Measurements from ENCODE around the gene ICOS. TPM values are rescaled to one million over a fixed set of nuclear protein-coding genes. Genes with fewer than 3 reads are reported as not detected.
"Not testable (repeated sequence)": the region's sequence is repeated elsewhere in the genome, so short reads cannot be mapped to it uniquely, and the experiment has no call there.

Gene ICOS
- total and polyA plus RNA-seq, 9 of the 15 experiments (the other 6 are each of a cell fraction or from before 2014, with no cell fraction given), result not detected

- ATAC-seq, result no peak
- no peak for FAIRE-seq
- Histone ChIP-seq H3K36me3 (ENCODE audit: control insufficient read depth, insufficient read depth, low read length) (no peaks in the 10 kb centered on the region), H2AFZ (ENCODE audit: low read depth, low read length) (no peak overlapping the region), H3K9ac (ENCODE audit: insufficient read depth in 1 of 2, low read depth in 2 of 2, low read length in 2 of 2) (no peak overlapping the region), H4K20me1 (replicated peaks; ENCODE audit: control insufficient read depth, insufficient read depth, low read length) (no peaks in the 10 kb centered on the region), H3K9me3 (replicated peaks; ENCODE audit: control insufficient read depth, insufficient read depth, low read depth, low read length) (no peaks in the 10 kb centered on the region), H3K4me1 (replicated peaks in 1 of 2; ENCODE audit: control insufficient read depth in 2 of 2, insufficient read depth in 2 of 2, low read length in 2 of 2) (no peaks in the 10 kb centered on the region), H3K4me2 (ENCODE audit: insufficient read depth, low read length) (no peak overlapping the region), H3K27ac (ENCODE audit: extremely low read depth, low read depth, low read length) (no peak overlapping the region), H3K9me1 (ENCODE audit: control insufficient read depth, insufficient read depth, low read length) (no peaks in the 10 kb centered on the region), H3K27me3 (ENCODE audit: control insufficient read depth in 2 of 2, insufficient read depth in 2 of 2, low read length in 2 of 2) (no peaks in the 10 kb centered on the region), H3K4me3 (no peak overlapping the region), H3K79me2 (ENCODE audit: control insufficient read depth, insufficient read depth, low read length) (no peaks in the 10 kb centered on the region)
- no TSS peak for BruUV-seq (replicated peaks)
- TF ChIP-seq CTCF (IDR thresholded peaks at IDR 0.05 in 2 of 3, conservative IDR thresholded peaks at IDR 0.05 in 1 of 3; ENCODE audit: insufficient read depth in 2 of 3, low read depth in 1 of 3, low read length in 3 of 3), result 0 out of 6 replicates have a peak, but pooled peaks of 1 of the 3 experiments have one; percentile 8
- no peak for TF ChIP-seq CBX5 (IDR thresholded peaks at IDR 0.05; ENCODE audit: borderline replicate concordance, low read depth)
- no peak for TF ChIP-seq CHAMP1 (IDR thresholded peaks at IDR 0.05)
- no peak for TF ChIP-seq CC2D1A (IDR thresholded peaks at IDR 0.05)
- no peak for TF ChIP-seq CBFA2T2 (conservative IDR thresholded peaks at IDR 0.05)
- POLR2A ChIA-PET, result interaction anchor here (0.7 kb wide), 1 partner anchor 26 kb away, joined by 3 read pairs; no protein-coding TSS in a partner anchor
- in situ Hi-C loops (cut with MboI), result no loop called here
- CTCF ChIA-PET (ENCODE audit: low intra/inter-chr PET ratio), result interaction anchor here (0.9 kb wide), 1 partner anchor 126 kb away, joined by 3 read pairs; no protein-coding TSS in a partner anchor
- no peak for DNase-seq (ENCODE audit: extremely low read depth in 1 of 4, low spot score in 3 of 4)
- intact Hi-C loops (cut with micrococcal nuclease), result no loop called here
These were observed 7.7 kb upstream of the ICOS start for GRCh38 chr2:203928849-203929248.

- CTCF ChIA-PET (ENCODE audit: low intra/inter-chr PET ratio); H3K79me2 ChIP-seq (ENCODE audit: control insufficient read depth, insufficient read depth, low read length); intact Hi-C loops (cut with micrococcal nuclease); POLR2A ChIA-PET; H3K4me2 ChIP-seq (ENCODE audit: insufficient read depth, low read length); H2AFZ ChIP-seq (ENCODE audit: low read depth, low read length); H4K20me1 ChIP-seq (replicated peaks; ENCODE audit: control insufficient read depth, insufficient read depth, low read length); in situ Hi-C loops (cut with MboI); DNase-seq (ENCODE audit: extremely low read depth in 1 of 4, low spot score in 3 of 4); BruUV-seq (replicated peaks); H3K27ac ChIP-seq (ENCODE audit: extremely low read depth, low read depth, low read length); H3K36me3 ChIP-seq (ENCODE audit: control insufficient read depth, insufficient read depth, low read length); H3K9me3 ChIP-seq (replicated peaks; ENCODE audit: control insufficient read depth, insufficient read depth, low read depth, low read length); H3K4me3 ChIP-seq; H3K9ac ChIP-seq (ENCODE audit: insufficient read depth in 1 of 2, low read depth in 2 of 2, low read length in 2 of 2); H3K27me3 ChIP-seq (ENCODE audit: control insufficient read depth in 2 of 2, insufficient read depth in 2 of 2, low read length in 2 of 2); ATAC-seq; H3K9me1 ChIP-seq (ENCODE audit: control insufficient read depth, insufficient read depth, low read length); FAIRE-seq; H3K4me1 ChIP-seq (replicated peaks in 1 of 2; ENCODE audit: control insufficient read depth in 2 of 2, insufficient read depth in 2 of 2, low read length in 2 of 2): not testable (repeated sequence)
- WGBS (ENCODE audit: insufficient coverage, low coverage, missing lambda C conversion rate), result 0% methylated on average over 3 of the region's 3 CpGs
These were observed 5.3 kb upstream of the ICOS start for GRCh38 chr2:203931262-203931661.

Data from K562 (cell line).